Endothelial cell of umbilical vein (primary cell): ENCODE data around the gene TMEM178B.

Source experiments
- CTCF ChIP-seq, 2 donors: IDR thresholded peaks; 1 replicate in 1 of 2; 2 replicates in 1 of 2; pipeline ENCODE4 v1.5.1; 2011; ENCODE audit warnings: low read length in 2 of 2, mild to moderate bottlenecking in 2 of 2, moderate library complexity in 2 of 2, control low read depth in 1 of 2, inconsistent platforms in 1 of 2, low read depth in 1 of 2; ENCODE audit not compliant: insufficient read depth in 1 of 2; ENCODE audit errors: extremely low read depth in 1 of 2
- MYC ChIP-seq: IDR thresholded peaks from one replicate; pipeline ENCODE4 v1.6.1; 2011; ENCODE audit warnings: mild to moderate bottlenecking, low read depth, low read length

- TF ChIP-seq MYC (no peak), CTCF (IDR thresholded peaks at IDR 0.05; ENCODE audit: extremely low read depth in 1 of 2, insufficient read depth in 1 of 2, low read depth in 1 of 2, low read length in 2 of 2) (no peak)
Measured at GRCh38 chr7:141251957-141252356, 178.1 kb downstream of the TMEM178B start.
